ENCODE data around the gene DCANP1.
A peak's percentile ranks its signal among the peaks of the same experiment; 100 is the strongest.

Gene DCANP1

DNA sequence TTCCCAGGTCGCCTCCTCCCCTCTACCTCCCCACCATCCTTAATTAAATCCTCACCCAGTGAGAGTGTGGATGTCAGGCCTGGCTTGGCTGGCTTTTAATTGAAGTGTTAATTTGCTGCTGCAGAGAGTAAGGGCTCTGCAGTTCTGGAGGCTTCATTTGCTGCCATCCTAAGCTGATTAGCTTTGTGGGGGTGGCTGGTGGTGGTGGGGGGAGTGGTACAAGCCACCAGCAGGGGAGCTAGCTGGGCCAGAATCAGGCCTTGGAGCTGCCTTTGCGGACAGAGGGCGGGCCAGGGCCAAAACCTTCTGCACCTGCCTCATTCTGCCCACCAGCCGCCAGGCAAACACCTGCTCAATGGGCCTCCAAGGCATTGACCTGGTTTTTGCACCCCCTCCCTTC is 31.8 kb upstream of the DCANP1 start:
- DNase-seq = no peak

GRCh38 chr5:135477613-135478066 is 30.5 kb upstream of the DCANP1 start:
- no peak for DNase-seq

DNA sequence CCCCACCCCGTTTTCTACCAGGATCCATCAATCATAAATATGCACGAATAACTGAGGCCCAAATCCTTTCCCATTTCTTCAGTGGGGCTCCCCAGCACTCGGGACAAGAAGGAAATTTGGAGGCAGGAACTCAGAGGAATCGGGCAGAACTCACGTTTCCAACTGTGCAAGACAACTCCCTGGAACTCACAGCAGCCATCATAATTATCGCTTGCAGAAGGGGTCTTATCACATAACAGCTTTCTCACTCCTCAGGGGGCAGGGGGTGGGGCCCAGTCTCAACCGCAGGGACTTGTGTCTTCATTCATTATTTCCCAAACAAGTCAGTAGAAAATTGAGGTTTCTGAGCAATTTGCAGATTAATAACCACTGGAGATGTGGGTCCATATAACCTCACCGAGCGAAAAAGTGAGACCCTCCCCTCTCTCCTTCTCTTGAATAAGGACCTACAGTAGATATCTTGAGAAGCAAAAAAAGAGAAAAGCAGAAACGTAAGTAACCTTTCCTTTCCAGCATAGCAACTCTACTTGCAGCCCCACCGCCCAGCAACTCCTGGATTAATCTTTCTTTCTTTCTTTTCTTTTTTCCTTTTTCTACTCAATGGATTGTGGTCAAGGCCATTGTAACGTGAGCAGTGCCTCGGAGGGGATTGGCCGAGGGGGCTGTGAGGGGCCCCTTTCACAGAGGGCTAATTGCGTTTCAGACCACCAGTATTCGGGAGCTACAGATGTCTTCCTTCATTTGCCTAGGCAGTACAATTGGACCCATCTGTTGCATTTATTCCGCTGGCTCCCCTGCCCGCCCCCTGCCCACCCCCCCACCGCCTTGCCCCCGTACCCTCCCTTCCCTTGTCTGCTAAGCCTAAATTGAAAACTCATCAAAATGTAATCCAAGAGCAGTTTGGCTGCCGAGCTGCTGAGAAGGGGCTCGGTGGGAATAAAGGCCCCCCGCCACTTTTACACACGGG is 29.8 kb upstream of the DCANP1 start:
- DNase-seq = no peak

DNA sequence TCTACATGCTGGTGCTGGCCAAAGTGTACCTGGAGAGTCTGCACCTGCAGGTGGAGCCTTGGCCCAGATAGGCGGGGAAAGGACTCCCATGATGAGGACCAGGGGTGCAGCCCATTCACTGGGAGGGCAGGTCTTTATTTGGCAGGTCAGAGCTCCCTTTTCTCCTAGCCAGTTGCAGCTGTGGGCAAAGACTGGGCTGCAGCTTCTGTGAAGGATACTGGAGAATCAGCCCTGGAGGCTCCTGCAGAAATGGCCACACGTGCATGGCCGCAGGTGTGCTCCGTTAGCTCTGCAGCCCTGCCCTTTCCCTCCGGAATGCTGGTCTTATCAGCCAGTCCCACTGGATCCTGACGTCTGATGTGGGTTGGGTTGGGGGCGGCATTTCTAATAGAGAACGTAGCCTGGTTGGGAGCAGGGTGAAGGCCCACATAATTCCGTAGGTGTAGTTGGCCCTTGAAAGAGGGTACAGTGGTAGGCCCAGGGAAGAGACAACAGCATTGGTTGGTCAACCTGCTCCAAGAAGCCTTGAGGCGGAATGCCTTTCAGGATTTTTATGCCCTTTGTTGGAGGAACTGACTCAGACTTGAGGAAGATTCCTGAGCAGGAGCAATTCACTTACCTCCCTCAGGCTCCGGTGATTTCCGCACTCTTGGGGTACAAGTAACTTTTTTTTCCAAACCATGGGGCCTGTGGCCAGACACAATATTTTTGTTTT is 27.0 kb upstream of the DCANP1 start:
- no peak for DNase-seq

- DNase-seq = no peak
Measured at GRCh38 chr5:135472141-135472540, 25.0 kb upstream of the DCANP1 start.

DNA sequence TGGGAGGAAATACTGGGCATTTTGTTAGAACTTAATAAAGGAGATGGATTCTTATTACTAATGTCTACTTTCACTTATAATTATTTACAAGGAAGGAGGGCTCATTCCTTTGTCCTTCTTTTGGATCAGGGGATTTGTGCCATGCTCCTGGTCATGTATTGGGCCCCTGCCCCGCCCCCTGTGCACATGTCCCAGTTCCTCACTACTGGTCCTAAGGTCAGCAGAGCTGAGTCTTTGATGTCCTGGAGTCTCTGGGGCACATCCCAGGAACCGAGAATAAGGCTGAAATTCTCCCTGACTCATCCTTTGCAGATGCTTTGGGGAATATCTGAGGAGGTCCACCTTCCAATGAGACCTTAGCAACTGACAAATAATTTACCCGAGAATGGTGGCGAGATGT is 24.6 kb upstream of the DCANP1 start:
- no peak for DNase-seq

DNA sequence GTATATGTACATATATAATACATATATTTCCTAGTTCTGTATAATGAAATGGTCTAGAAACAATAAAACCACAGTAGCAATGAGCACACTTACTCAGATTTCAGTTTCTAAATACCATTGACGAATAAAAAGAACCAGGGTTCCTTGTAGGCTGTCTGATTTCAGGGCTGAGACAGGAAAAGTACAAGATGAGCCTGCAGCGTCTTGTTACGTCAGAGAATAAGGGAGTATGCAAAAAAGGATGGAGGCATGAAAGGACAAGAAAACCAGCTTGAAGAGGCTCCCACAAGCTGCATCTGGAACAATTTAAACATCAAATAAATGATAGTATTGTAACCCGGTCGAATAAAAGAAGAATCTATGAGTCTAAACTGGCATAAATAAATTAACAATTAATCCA is 22.8 kb upstream of the DCANP1 start:
- no peak for DNase-seq

DNA sequence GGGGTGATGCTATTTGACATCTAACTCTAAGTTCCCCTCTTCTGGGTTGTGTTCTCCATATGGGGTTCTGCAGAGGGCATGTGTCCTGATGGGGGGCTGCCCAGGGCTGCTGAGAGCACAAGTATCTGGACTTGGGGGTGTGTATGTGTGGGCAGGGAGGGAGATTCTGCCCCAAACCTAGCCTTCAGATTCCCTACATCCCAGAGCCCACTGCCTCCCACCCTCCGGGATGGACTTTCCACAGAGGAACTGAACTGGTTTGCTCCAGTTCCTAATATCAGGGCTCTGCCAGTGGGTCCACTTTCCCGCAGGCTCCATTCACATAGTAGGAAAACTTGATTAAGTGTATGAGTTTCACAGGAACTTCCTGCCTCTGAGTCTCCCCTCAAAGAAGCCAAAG is 21.4 kb upstream of the DCANP1 start:
- DNase-seq = no peak

DNA sequence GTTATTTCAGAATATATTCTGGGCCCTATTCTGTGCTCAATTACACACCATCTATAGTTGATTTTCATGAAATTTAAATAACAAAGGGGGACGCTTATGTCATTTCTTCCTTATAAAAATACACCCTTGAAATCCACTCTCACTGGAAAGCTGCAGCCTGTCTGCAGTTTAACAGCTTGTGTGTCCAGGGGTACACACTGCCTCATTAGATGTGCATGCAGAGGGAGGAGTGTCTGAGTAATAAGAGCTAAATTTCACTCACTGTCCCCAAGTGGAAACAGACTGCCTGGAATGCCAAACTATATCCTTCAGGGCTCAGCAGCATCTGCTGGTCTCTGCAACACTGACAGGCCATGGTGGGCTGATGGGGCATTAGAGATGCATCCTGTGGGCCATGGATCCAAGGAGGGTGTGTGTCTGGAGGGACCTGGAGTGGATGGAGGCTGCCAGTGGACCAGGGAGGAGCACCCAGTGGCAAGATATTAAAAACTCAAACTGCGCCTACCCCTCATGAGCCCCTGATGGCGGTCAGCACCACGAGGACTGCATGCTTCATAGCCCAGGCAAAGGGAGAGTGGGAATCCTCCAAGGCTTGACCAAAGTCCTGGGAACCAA is 20.8 kb upstream of the DCANP1 start:
- DNase-seq = no peak

- no peak for DNase-seq
Measured at GRCh38 chr5:135467051-135467625, 20.0 kb upstream of the DCANP1 start.

DNA sequence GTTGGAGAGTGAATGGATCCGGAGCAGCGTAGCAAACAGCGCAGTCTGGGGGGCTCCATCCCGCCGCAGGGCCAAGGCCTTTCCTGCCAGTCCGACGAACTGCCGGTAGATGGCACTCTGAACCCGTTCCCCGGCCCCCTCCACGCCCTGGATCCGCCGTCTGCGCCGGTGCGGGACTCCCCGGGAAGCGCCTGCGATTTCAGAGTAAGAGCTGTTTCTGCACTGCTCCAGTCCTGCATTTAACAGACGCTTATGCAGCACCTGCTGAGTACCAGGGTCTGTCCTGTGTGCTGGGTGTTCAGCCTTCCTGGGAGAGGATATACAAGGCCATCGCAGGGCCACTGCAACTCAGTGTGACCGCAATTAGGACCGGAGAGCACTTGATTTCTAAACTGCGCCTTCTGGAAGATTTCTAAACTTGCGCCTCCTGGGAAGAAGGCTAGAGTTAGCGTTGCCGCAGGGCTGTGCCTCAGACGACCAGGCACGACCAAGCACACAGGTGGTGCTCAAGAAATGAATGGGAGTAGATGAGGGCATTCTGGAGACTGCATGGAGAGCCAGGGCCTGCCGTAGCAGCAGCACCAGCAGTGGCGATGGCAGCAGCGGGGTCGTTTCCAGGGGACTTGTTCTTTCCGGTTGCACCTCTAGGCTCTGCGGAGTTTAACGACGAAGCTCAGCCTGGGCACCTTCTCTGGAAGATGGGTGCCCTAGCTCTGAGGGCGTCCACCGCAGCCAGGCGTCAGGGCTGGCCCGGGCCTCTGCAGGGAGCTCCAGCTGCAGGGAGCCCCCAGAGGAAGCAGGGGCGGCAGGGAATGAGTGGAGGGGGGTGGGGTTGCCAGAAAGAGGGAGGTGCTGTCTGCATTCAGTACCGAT is 19.3 kb upstream of the DCANP1 start:
- peak; percentile 51 to 56 for DNase-seq

DNA sequence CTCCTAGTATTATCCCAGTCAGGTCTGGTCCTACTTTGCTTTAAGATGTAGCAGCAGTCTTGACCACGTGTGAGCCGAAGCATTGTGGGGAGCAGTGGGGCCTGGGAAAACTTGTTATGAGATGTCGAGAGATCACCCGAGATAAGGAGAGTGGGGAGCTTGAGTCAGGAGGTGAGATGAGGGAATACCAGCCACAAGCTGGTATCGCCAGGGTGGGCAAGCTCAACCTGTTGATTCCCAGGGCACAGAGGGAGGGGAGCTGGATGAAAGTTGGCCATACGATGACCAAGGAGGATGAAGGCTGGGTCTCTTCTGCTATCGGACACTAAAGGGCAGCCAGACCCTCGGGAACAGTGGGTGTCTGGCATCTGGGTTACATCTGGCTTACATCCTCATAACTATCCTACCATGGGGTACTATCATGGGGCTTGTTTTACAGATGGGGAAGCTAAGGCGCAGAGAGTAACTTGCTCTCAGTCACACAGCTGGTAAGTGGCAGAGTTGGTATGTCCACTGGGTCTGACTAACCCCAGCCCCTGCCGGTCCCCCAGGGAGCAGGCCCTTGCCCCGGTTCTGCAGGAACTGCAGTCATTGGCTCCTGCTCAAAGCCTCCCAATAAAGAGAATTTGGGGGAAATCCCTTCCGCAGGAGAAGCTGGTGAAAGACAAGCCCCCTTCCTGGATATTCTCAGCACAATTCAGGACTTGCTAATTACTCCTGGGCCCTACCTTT is 18.4 kb upstream of the DCANP1 start:
- DNase-seq = no peak

DNA sequence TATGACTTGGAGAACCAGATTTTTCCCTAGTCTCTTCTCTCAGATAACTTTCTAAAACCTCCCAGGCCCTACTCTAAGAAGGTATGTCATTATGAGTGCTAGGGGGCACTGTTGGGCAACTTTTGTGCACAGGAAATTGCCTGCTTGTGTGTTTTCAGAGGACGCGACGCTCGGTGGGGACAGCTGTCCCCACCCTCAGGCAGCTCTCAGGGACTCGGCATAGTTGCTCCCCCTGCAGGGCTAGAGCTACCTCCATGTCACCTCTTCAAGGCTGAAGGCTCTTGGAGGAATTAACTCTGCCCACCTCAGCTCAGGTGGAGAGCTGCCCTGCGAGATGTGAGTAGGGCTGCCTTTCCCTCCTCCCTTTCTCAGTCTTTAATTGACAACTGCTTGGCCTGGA is 15.2 kb upstream of the DCANP1 start:
- peak; percentile 49 to 58 for DNase-seq

GRCh38 chr5:135461481-135462151 is 14.5 kb upstream of the DCANP1 start:
- no peak for DNase-seq

GRCh38 chr5:135460246-135461033 is 13.3 kb upstream of the DCANP1 start:
- DNase-seq = no peak

- no peak for DNase-seq
Measured at GRCh38 chr5:135458921-135459331, 11.8 kb upstream of the DCANP1 start.

DNA sequence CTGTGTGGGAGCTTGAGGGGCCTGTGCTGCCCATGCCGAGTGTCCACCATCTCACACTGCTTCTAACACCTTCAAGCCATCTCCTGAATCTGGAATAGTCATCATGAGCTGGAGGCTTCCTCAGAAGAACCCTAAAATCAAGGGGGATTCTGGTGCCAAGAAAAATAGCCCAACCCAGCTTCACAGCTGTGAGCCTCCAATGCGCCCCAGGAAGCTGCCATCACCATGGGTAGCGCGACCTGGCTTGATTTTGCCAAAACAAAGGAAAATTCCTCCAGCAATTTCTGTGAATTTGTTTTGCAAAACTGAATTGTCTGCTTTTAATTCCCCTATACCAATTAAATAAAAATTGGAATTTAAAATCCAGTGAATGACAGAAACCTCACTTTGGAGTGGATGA is 11.2 kb upstream of the DCANP1 start:
- no peak for DNase-seq

DNA sequence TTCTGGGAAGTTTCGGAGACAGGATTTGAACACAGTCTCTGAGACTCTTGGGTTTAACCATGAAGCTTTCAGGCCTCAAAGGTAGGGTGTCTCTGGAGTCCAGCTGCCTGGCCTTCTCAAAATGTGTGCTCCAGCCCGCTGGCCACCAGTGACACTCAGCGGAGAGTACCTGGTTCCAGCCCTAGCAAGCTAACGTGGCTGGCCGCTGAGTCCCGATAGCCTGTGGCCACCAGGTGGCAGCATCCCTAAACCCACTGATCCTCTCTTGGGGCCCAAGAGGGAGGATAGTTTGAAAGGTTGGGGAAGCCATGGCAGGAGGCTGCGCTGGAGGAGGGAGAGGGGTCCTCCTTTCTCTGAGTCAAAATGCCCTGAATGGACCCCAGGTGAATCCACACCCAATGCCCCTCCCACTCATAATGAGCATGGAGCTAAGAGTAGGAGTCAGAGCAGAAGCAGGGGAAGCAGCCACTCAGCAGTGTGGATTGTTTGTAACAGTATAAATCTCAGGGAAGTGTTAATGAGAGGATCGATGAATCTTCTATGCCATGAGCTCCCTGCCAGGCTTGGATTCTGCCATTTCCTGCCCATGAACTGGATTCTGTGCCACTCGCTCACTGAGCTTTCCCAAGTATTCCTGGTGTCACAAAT is 10.4 kb upstream of the DCANP1 start:
- DNase-seq = peak; percentile 38

Data from CD4-positive, alpha-beta T cell treated with Interferon alpha-2 for 1 hour (primary cell).